Right lobe of liver (tissue), 6 donors: Measurements from ENCODE around the gene AP1S3. TPM values are rescaled to one million over a fixed set of nuclear protein-coding genes. Genes with fewer than 3 reads are reported as not detected.

Source experiments
- ATAC-seq, 4 donors: fragments of 200-7000 bp; cut with Tn5 transposase; one replicate each; pipeline ENCODE4 v1.9.1; 2020; ENCODE audit warnings: mild to moderate bottlenecking in 4 of 4, moderate library complexity in 4 of 4
- DNase-seq, 3 donors: peaks; one replicate each; pipeline ENCODE4 v3.0.0-alpha.2; 2020
- H3K27ac ChIP-seq, 3 donors: fragments of 200-600 bp; one replicate each; pipeline ENCODE4 v1.8.0; 2022
- H3K27me3 ChIP-seq, 2 donors: fragments of 200-600 bp; one replicate each; pipeline ENCODE4 v1.8.0; 2022
- H3K36me3 ChIP-seq, 4 donors: fragments of 200-600 bp; sonication (generic) in 1 of 4; one replicate each; pipeline versions ENCODE4 v1.5.1 to v1.8.0; 2017 to 2022; ENCODE audit warnings: control low read depth in 1 of 4
- H3K4me1 ChIP-seq, 4 donors: fragments of 200-600 bp; sonication (generic) in 1 of 4; one replicate each; pipeline versions ENCODE4 v1.5.1 to v1.8.0; 2017 to 2022; ENCODE audit warnings: control low read depth in 1 of 4
- H3K4me3 ChIP-seq, 3 donors: fragments of 200-600 bp; one replicate each; pipeline ENCODE4 v1.8.0; 2022
- H3K9me3 ChIP-seq, 4 donors: fragments of 200-600 bp; sonication (generic) in 1 of 4; one replicate each; pipeline versions ENCODE4 v1.5.1 to v1.8.0; 2017 to 2022; ENCODE audit warnings: control low read depth in 1 of 4
- CTCF ChIP-seq, 4 donors: fragments of 200-600 bp in 3 of 4; fragments of 450-650 bp in 1 of 4; IDR thresholded peaks; one replicate each; pipeline versions ENCODE4 v1.5.1 to v1.8.0; 2016 to 2022; ENCODE audit warnings: antibody characterized with exemption in 4 of 4, mild to moderate bottlenecking in 2 of 4
- POLR2A ChIP-seq: fragments of 450-650 bp; IDR thresholded peaks from one replicate; pipeline ENCODE4 v1.6.1; 2017; ENCODE audit warnings: antibody characterized with exemption, mild to moderate bottlenecking
- whole genome bisulfite sequencing: methylation state at CpG from one replicate; pipeline ENCODE4 v1.1.6; 2018; ENCODE audit warnings: low coverage, low lambda C conversion rate; ENCODE audit not compliant: insufficient coverage; ENCODE audit errors: missing lambda C conversion rate; 5-methylcytosine and 5-hydroxymethylcytosine counted together
- intact Hi-C, 2 donors: fragments of 100-400 bp; cut with DNase I; formaldehyde crosslinking; loops; one replicate each; pipeline versions ENCODE4 v1.11.2 to v1.14.1; 2022
- total RNA-seq, 6 experiments: library from RNA; depleted of rRNA in 2 of 6; stranded (reverse); fragments of >200 nt in 2 of 6; fragmentation: NEBNext Ultra II Directional in 3 of 6; extraction: Animal tissue kit (Norgen Biotek cat#: 25700) in 3 of 6; gene quantifications; one replicate each; pipeline versions ENCODE4 v1.1.0 to v1.2.4, GENCODE V29; 2016 to 2023
- donor health status: DM: no; HTN: yes; CAD: no.
- donor health status: DM: no; HTN: no; CAD: no.
- donor health status: DM: no; HTN: no; CAD: no.
- donor health status: DM: no; HTN: yes; CAD: no.
- donor health status: DM: no; HTN: yes; CAD: no.

Gene AP1S3
- total RNA-seq, 6 experiments from 2014 or later = 1.3 to 12.7 (median 3.2) TPM

- Histone ChIP-seq H3K4me1 (no peaks in the 10 kb centered on the region), H3K27ac (no peak overlapping the region), H3K9me3 (no peaks in the 10 kb centered on the region), H3K4me3 (no peak overlapping the region), H3K27me3 (no peaks in the 10 kb centered on the region), H3K36me3 (no peaks in the 10 kb centered on the region)
- ATAC-seq = no peak
- WGBS = 76% methylated on average over 2 of the region's 4 CpGs
- no peak for DNase-seq
- TF ChIP-seq POLR2A = no peak
- TF ChIP-seq CTCF (IDR thresholded peaks at IDR 0.05) = no peak
- intact Hi-C loops = no loop called here
Observed at GRCh38 chr2:223786943-223787342, 50.4 kb downstream of the AP1S3 start.

DNA sequence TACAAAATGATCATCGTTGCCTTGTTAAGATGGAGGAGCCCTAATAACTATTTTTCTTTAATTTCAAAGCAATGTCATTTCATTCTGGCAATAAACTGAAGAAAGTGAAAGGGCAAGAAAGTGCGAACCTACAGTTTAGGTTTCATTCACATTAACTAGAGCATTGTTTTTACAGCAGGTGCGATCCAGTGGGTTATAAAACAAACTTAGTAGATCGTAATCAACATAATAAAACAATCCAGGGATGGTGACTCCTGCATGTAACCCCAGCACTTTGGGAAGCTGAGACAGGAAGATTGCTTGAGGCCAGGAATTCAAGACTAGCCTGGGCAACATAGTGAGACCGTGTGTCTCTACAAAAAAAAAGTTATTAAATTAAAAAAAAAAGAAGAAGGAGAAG, 51.1 kb downstream of the AP1S3 start:
- intact Hi-C loops = no loop called here
- H3K27ac ChIP-seq = no peak overlapping the region
- 91% methylated on average over 5 of the region's 5 CpGs for WGBS

DNA sequence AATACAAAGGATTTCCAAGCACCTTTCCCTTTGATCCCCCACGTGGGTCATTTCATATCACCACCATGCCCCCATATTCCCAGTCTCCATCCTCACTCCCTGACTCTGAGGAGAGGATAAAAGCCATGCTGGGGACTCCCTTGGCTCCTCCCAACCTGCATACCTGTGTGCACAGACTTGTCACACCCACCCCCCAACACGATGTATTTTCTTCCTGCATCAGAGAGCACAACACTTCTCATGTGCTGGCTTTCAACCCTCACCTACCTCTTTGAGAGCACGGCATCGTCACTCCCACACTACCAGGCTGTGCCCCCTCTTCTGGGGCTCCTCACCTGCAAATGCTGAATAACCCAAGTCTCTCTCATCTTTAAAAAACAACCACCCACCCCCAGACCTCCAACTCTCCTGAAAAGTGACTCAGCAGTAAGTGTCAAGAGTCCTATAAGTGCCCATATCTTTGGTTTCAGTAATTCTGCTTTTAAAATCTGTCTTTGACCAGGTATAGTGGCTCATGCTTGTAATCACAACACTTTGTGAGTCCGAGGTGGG, 53.1 kb downstream of the AP1S3 start:
- Histone ChIP-seq H3K9me3 (no peaks in the 10 kb centered on the region), H3K27me3 (no peaks in the 10 kb centered on the region), H3K36me3 (no peaks in the 10 kb centered on the region), H3K27ac (no peak overlapping the region), H3K4me1 (no peaks in the 10 kb centered on the region), H3K4me3 (no peak overlapping the region)
- WGBS = 79% methylated on average over 5 of the region's 5 CpGs
- intact Hi-C loops = no loop called here
- ATAC-seq (no peak), DNase-seq (no peak)
- TF ChIP-seq POLR2A (no peak), CTCF (IDR thresholded peaks at IDR 0.05) (no peak)

More for the DNA sequence above, 51.1 kb downstream of the AP1S3 start:
- TF ChIP-seq CTCF (IDR thresholded peaks at IDR 0.05) = no peak
- no peak for TF ChIP-seq POLR2A
- Histone ChIP-seq H3K36me3 (no peaks in the 10 kb centered on the region), H3K4me3 (no peak overlapping the region), H3K27me3 (no peaks in the 10 kb centered on the region), H3K9me3 (no peaks in the 10 kb centered on the region), H3K4me1 (no peaks in the 10 kb centered on the region)
- no peak for ATAC-seq
- DNase-seq = no peak

DNA sequence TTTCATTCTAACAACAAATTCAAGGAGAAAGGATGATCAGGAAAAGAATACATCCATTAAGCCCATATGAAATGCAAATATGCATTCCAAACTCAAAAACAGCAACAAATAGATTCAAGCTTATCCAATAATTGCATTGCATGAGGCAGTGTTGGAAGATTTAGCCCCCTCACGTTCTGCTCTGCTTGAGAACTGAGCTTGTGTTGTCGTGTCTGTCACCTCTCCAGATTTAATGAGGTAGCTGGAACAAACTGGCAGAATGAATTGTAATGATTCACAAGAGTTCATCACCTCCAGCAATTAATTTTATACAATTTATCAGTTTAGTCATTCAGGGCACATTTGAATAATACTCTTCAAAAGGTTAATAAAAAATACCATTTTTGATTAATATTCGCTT, 54.8 kb downstream of the AP1S3 start:
- Histone ChIP-seq H3K27ac (no peak overlapping the region), H3K4me1 (no peaks in the 10 kb centered on the region), H3K27me3 (no peaks in the 10 kb centered on the region), H3K4me3 (no peak overlapping the region), H3K36me3 (no peaks in the 10 kb centered on the region), H3K9me3 (no peaks in the 10 kb centered on the region)
- DNase-seq = no peak
- 85% methylated on average over 3 of the region's 3 CpGs for WGBS
- no peak for ATAC-seq
- intact Hi-C loops = no loop called here
- TF ChIP-seq CTCF (IDR thresholded peaks at IDR 0.05) (no peak), POLR2A (no peak)

DNA sequence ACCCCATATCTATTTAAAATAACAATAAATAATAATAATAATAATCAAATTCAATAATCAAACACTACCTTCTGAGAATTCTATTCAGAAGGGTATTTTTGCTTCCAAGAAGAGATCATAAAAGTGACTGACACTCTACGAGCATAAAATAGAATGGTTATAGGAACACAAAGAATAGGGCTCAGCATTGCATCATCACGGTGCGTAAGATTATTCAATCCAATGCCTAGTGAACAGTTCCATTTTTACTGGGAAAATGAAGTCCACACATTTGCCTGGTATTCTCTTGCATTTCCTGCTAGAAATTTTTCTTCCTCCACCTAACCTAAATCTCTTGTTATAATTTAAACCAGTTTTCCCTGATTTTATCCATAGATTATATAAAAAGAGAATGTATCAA, 55.8 kb downstream of the AP1S3 start:
- WGBS = 87% methylated on average over 3 of the region's 3 CpGs
- intact Hi-C loops = no loop called here

More for the DNA sequence above, 55.8 kb downstream of the AP1S3 start:
- Histone ChIP-seq H3K27me3 (no peaks in the 10 kb centered on the region), H3K27ac (no peak overlapping the region), H3K4me3 (no peak overlapping the region), H3K4me1 (no peaks in the 10 kb centered on the region), H3K9me3 (no peaks in the 10 kb centered on the region), H3K36me3 (no peaks in the 10 kb centered on the region)
- ATAC-seq = no peak
- no peak for DNase-seq
- no peak for TF ChIP-seq POLR2A
- TF ChIP-seq CTCF (IDR thresholded peaks at IDR 0.05) = no peak
